Measurements from ENCODE around the gene PSMC3IP.
"Not testable (repeated sequence)": the region's sequence is repeated elsewhere in the genome, so short reads cannot be mapped to it uniquely, and the experiment has no call there.

The PSMC3IP gene

GRCh38 chr17:42553161-42553818 lies 24.2 kb downstream of the PSMC3IP start:
- Histone ChIP-seq H3K4me1 (no peaks in the 10 kb centered on the region), H3K9me3 (no peaks in the 10 kb centered on the region), H3K27me3 (no peaks in the 10 kb centered on the region), H3K36me3 (no peaks in the 10 kb centered on the region), H3K4me3 (ENCODE audit: low read depth, low read length) (peak overlapping the region; percentile 91)
- 0 out of 2 replicates have a peak, but pooled peaks have one; percentile 5 for TF ChIP-seq CTCF (IDR thresholded peaks at IDR 0.05; ENCODE audit: low read depth, low read length)
- peak; percentile 52 for DNase-seq

- peak within 1 kb of the TSS; percentile 91 for H3K4me3 ChIP-seq (ENCODE audit: low read depth, low read length)
- not testable (repeated sequence) for H3K4me1 ChIP-seq, H3K9me3 ChIP-seq
These were observed 24.8 kb downstream of the PSMC3IP start, which contains the start of gene HSD17B1 for GRCh38 chr17:42552736-42553135. Gene HSD17B1 (plus strand): TSS chr17:42552923. CDS start chr17:42552934, 11 bp downstream.

GRCh38 chr17:42548993-42549755 lies 28.4 kb downstream of the PSMC3IP start:
- Histone ChIP-seq H3K36me3 (peaks cover under 1% of the 10 kb centered on the region), H3K4me3 (ENCODE audit: low read depth, low read length) (peak overlapping the region; percentile 54), H3K4me1 (no peaks in the 10 kb centered on the region), H3K27me3 (no peaks in the 10 kb centered on the region), H3K9me3 (no peaks in the 10 kb centered on the region)
- no peak for DNase-seq
- TF ChIP-seq CTCF (IDR thresholded peaks at IDR 0.05; ENCODE audit: low read depth, low read length): no peak

More at GRCh38 chr17:42552736-42553135, 24.8 kb downstream of the PSMC3IP start, which contains the start of gene HSD17B1:
- not testable (repeated sequence) for H3K36me3 ChIP-seq, DNase-seq, H3K27me3 ChIP-seq

- H3K9me3 ChIP-seq: no peaks in the 10 kb centered on the region
- peak overlapping the region; percentile 54 for H3K4me3 ChIP-seq (ENCODE audit: low read depth, low read length)
- no peaks in the 10 kb centered on the region for H3K27me3 ChIP-seq
- DNase-seq: peak; percentile 77
- peaks cover 5% of the 10 kb centered on the region for H3K36me3 ChIP-seq
- TF ChIP-seq CTCF (IDR thresholded peaks at IDR 0.05; ENCODE audit: low read depth, low read length): peak; percentile 55
- H3K4me1 ChIP-seq: no peaks in the 10 kb centered on the region
These were observed 29.3 kb downstream of the PSMC3IP start for GRCh38 chr17:42548070-42548837.

- Histone ChIP-seq H3K4me1 (no peaks in the 10 kb centered on the region), H3K27me3 (no peaks in the 10 kb centered on the region), H3K9me3 (no peaks in the 10 kb centered on the region), H3K4me3 (ENCODE audit: low read depth, low read length) (no peak overlapping the region), H3K36me3 (peaks cover 5% of the 10 kb centered on the region)
- TF ChIP-seq CTCF (IDR thresholded peaks at IDR 0.05; ENCODE audit: low read depth, low read length): no peak
- DNase-seq: no peak
These were observed 29.8 kb downstream of the PSMC3IP start for GRCh38 chr17:42547698-42548069.

GRCh38 chr17:42547001-42547461 lies 30.5 kb downstream of the PSMC3IP start:
- Histone ChIP-seq H3K36me3 (peaks cover 5% of the 10 kb centered on the region), H3K4me1 (no peaks in the 10 kb centered on the region), H3K27me3 (no peaks in the 10 kb centered on the region), H3K4me3 (ENCODE audit: low read depth, low read length) (no peak overlapping the region), H3K9me3 (no peaks in the 10 kb centered on the region)
- DNase-seq: no peak
- no peak for TF ChIP-seq CTCF (IDR thresholded peaks at IDR 0.05; ENCODE audit: low read depth, low read length)

- H3K27me3 ChIP-seq; H3K4me1 ChIP-seq; H3K4me3 ChIP-seq (ENCODE audit: low read depth, low read length); H3K9me3 ChIP-seq; DNase-seq; H3K36me3 ChIP-seq: not testable (repeated sequence)
These were observed 31.6 kb downstream of the PSMC3IP start for GRCh38 chr17:42545755-42546505.

Data from BE2C (cell line).